ENCODE results near the gene KIDINS220.
"Not testable (repeated sequence)": the region's sequence is repeated elsewhere in the genome, so short reads cannot be mapped to it uniquely, and the experiment has no call there.

Gene KIDINS220

DNA sequence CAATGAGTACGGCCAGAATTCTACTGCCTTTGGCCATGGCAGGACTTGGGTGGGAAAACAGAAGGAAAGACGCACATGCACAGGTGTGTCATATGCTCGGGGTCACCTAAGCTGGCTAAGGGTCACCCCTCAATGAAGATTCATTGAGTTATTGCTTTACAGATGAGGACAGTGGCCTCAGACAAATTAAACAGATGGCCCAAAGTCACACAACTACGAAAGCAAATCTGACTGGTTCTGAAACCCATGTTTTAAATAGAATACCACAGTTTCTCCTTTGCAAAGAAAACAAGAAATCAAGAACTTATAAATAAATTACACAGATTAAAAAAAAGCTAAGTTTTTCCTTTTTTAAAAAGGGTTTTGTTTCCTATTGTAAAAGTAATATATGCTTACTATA is 85.0 kb downstream of the KIDINS220 start:
- no peak overlapping the region for H3K4me3 ChIP-seq (replicated peaks; ENCODE audit: low read depth, low read length)
- no peak for TF ChIP-seq CTCF (IDR thresholded peaks at IDR 0.05; ENCODE audit: low read depth, low read length, missing control alignments)
- no peak for DNase-seq (ENCODE audit: extremely low read depth, low read depth)

DNA sequence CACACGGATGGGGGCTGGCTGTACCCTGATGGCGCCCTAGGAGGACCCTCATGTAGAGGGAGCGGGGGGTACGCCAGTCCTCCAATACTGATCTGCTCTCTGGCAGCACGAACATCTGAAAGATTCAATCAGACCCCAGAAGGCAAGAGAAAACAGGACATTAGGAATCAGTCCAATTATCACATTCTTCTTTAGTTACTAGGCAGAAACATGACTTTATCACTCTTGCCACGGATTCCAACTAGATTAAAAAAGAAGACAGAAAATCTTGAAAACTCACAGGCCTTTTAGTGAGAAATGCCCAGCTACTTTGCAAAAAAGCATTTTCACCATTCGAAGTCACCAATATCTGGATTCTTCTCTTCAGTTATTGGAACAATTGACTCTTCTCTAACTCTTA is 87.2 kb downstream of the KIDINS220 start:
- no peak overlapping the region for H3K4me3 ChIP-seq (replicated peaks; ENCODE audit: low read depth, low read length)
- DNase-seq (ENCODE audit: extremely low read depth, low read depth): no peak
- TF ChIP-seq CTCF (IDR thresholded peaks at IDR 0.05; ENCODE audit: low read depth, low read length, missing control alignments): no peak

DNA sequence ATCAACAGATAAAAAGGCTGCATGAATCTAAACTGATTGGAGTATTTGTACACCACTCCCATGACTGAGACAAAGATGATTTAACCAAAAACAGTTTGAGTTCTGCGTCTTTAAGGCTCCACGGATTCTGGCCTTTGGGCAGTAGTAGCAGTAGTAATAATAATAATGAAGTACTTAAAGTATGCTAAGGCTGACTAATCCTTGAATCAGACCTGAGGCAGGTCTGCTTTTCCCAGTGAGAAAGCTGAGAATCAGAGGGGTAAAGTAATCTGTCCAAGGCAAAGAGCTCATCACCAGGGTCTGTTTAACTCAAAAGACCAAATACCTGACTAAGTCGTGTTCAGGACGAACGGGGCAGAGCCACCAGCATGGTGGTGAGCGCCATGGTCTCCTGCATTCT is 94.2 kb downstream of the KIDINS220 start:
- H3K4me3 ChIP-seq (replicated peaks; ENCODE audit: low read depth, low read length): no peak overlapping the region
- no peak for TF ChIP-seq CTCF (IDR thresholded peaks at IDR 0.05; ENCODE audit: low read depth, low read length, missing control alignments)
- DNase-seq (ENCODE audit: extremely low read depth, low read depth): no peak

GRCh38 chr2:8740136-8740535 is 97.3 kb downstream of the KIDINS220 start:
- no peak overlapping the region for H3K4me3 ChIP-seq (replicated peaks; ENCODE audit: low read depth, low read length)
- no peak for DNase-seq (ENCODE audit: extremely low read depth, low read depth)
- TF ChIP-seq CTCF (IDR thresholded peaks at IDR 0.05; ENCODE audit: low read depth, low read length, missing control alignments): no peak

GRCh38 chr2:8737571-8738175 is 99.7 kb downstream of the KIDINS220 start:
- DNase-seq (ENCODE audit: extremely low read depth, low read depth): no peak
- no peak overlapping the region for H3K4me3 ChIP-seq (replicated peaks; ENCODE audit: low read depth, low read length)

GRCh38 chr2:8732601-8733000 is 104.8 kb downstream of the KIDINS220 start:
- DNase-seq (ENCODE audit: extremely low read depth, low read depth): no peak
- H3K4me3 ChIP-seq (replicated peaks; ENCODE audit: low read depth, low read length): no peak overlapping the region
- no peak for TF ChIP-seq CTCF (IDR thresholded peaks at IDR 0.05; ENCODE audit: low read depth, low read length, missing control alignments)

More at GRCh38 chr2:8737571-8738175, 99.7 kb downstream of the KIDINS220 start:
- TF ChIP-seq CTCF (IDR thresholded peaks at IDR 0.05; ENCODE audit: low read depth, low read length, missing control alignments): no peak

DNA sequence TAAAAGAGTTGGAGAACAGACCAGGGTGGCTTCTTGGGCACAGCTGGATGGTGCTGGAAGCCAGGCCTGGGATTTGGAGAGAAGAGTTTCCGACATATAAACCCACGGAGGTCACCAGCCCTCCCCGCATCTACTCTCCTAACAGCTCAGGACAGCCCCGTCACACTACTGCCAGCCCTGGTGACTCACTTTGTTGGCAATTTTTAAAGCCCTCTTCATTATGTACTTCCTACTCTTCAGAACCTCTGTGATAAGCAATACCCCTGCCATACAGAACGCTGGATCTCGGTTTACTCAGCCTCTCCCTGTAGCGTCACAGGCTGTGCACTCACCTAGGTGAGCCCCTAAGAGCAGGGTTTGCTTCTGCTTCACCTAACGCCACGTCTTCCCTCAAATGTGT is 107.5 kb downstream of the KIDINS220 start:
- no peak for DNase-seq (ENCODE audit: extremely low read depth, low read depth)
- TF ChIP-seq CTCF (IDR thresholded peaks at IDR 0.05; ENCODE audit: low read depth, low read length, missing control alignments): no peak

DNA sequence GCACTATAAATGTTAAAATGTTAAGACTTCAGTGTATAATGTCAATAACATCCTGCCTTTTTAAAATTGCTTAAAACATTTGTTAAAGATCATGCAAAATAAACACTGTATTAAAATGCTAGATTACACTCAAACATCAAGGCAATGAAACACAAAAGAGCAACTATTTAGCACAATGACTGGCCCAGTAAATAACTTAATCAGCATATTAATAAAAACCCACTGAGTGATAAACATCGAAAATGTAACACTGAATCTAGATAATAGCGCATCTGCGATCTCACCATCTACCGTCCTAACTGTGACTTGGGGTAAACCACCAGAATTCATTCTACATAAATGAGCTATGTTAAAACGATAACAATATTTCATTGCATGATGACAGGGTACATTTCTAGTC is 108.3 kb downstream of the KIDINS220 start:
- DNase-seq (ENCODE audit: extremely low read depth, low read depth); H3K4me3 ChIP-seq (replicated peaks; ENCODE audit: low read depth, low read length): not testable (repeated sequence)

More for the DNA sequence above, 107.5 kb downstream of the KIDINS220 start:
- H3K4me3 ChIP-seq (replicated peaks; ENCODE audit: low read depth, low read length): no peak overlapping the region
